ENCODE results near the gene KPNA4.

DNA sequence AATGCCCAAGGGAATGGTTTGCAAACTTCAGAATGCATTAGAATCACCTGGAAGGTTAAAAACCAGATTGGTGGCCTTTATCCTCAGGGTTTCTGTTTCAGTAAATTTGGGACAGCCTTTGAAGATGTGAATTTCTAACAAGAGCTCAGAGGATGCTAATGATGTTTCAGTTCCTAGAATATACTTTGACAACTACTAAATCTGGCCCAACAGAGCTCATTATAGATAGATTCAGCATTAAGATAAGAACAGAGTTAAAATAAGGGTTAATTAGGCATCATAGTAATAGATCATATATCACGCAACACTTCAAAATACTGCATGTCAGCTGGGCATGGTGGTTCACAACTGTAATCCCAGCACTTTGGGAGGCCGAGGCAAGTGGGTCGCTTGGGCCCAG, 9.3 kb upstream of the KPNA4 start:
- no peak for TF ChIP-seq RAD21 (IDR thresholded peaks at IDR 0.05; ENCODE audit: low read length)
- TF ChIP-seq, protein P1, sequence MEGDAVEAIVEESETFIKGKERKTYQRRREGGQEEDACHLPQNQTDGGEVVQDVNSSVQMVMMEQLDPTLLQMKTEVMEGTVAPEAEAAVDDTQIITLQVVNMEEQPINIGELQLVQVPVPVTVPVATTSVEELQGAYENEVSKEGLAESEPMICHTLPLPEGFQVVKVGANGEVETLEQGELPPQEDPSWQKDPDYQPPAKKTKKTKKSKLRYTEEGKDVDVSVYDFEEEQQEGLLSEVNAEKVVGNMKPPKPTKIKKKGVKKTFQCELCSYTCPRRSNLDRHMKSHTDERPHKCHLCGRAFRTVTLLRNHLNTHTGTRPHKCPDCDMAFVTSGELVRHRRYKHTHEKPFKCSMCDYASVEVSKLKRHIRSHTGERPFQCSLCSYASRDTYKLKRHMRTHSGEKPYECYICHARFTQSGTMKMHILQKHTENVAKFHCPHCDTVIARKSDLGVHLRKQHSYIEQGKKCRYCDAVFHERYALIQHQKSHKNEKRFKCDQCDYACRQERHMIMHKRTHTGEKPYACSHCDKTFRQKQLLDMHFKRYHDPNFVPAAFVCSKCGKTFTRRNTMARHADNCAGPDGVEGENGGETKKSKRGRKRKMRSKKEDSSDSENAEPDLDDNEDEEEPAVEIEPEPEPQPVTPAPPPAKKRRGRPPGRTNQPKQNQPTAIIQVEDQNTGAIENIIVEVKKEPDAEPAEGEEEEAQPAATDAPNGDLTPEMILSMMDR (conservative IDR thresholded peaks at IDR 0.05; ENCODE audit: low read depth, low read length), result no peak
- TF ChIP-seq MXI1 (IDR thresholded peaks at IDR 0.05; ENCODE audit: borderline replicate concordance, low read depth, low read length), result no peak
- no peak for TF ChIP-seq POLR2A (IDR thresholded peaks at IDR 0.05; ENCODE audit: low read depth, low read length)
- TF ChIP-seq MAZ (IDR thresholded peaks at IDR 0.05; ENCODE audit: borderline replicate concordance, low read depth, low read length), result no peak
- no peak for TF ChIP-seq RFX5 (IDR thresholded peaks at IDR 0.05; ENCODE audit: low read depth, low read length)
- no peak for TF ChIP-seq SMC3 (IDR thresholded peaks at IDR 0.05; ENCODE audit: low read depth, low read length)
- TF ChIP-seq, protein P2, sequence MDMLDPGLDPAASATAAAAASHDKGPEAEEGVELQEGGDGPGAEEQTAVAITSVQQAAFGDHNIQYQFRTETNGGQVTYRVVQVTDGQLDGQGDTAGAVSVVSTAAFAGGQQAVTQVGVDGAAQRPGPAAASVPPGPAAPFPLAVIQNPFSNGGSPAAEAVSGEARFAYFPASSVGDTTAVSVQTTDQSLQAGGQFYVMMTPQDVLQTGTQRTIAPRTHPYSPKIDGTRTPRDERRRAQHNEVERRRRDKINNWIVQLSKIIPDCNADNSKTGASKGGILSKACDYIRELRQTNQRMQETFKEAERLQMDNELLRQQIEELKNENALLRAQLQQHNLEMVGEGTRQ (IDR thresholded peaks at IDR 0.05; ENCODE audit: low read depth, low read length), result no peak
- no peak for TF ChIP-seq FOS (IDR thresholded peaks at IDR 0.05; ENCODE audit: low read depth, low read length)
- no peak for TF ChIP-seq CHD1 (IDR thresholded peaks at IDR 0.05; ENCODE audit: low read depth, low read length)
- no peak for TF ChIP-seq MAFK (IDR thresholded peaks at IDR 0.05; ENCODE audit: low read depth, low read length)
- TF ChIP-seq CEBPB (IDR thresholded peaks at IDR 0.05; ENCODE audit: low read depth, low read length), result no peak
- TF ChIP-seq NFE2L2 (IDR thresholded peaks at IDR 0.05; ENCODE audit: low read depth, low read length), result no peak

Measured in IMR-90 (cell line).